HG03565 (cell line): ENCODE results near the gene RRP8.
A peak's percentile ranks its signal among the peaks of the same experiment; 100 is the strongest.

ENCODE experiments used
- ATAC-seq: cut with Tn5 transposase; IDR thresholded peaks from one replicate; pipeline ENCODE4 v1.9.1; 2021; ENCODE audit warnings: mild to moderate bottlenecking, moderate library complexity; ENCODE audit not compliant: unreplicated experiment

RRP8 gene

DNA sequence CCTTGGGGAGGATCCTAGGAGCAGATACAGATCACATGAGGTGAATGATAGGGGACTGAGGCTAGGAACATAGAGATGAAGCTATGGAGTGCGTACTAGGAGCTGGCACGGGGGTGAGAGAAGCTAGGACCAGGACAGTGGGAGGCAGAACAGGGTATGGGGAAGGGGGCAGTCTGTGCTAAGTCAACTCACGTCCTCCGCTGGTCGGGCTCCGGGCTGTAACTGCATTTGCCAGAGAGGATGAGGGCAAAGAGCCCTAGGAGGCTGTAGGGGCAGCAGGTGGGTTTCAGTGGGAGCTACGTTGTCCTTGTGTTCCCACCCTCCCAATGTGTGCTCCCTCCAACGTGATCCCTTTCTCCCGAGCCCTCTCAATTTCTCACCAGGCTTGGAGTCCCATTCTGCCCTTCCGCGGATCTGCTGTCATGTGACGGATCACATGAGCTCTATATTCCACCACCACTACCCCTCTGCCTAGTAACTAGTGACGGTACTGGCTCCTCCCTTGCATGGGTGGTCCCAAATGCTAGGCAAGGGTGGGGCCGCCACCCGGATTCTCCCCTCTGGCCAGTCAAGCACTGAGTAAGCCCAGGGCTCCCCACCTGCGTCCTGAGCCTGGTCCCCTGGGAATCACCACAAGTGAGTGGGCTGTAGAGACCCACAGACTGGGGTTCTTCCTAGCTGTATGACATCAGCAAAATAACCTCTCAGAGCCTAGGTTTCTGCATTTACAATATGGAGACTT is 15.8 kb upstream of the RRP8 start, which contains the start of gene TPP1:
TPP1 (minus strand) TSS at position 419 of the 742 bp plus-strand sequence; CDS start at position 397, 22 bp downstream.
- ATAC-seq: peak; percentile 97

GRCh38 chr11:6618117-6619003 is 14.9 kb upstream of the RRP8 start:
- no peak for ATAC-seq

- no peak for ATAC-seq
Measured at GRCh38 chr11:6617315-6617781, 13.9 kb upstream of the RRP8 start.

- ATAC-seq: no peak
Measured at GRCh38 chr11:6616596-6617250, 13.3 kb upstream of the RRP8 start.

GRCh38 chr11:6615882-6616585 is 12.6 kb upstream of the RRP8 start:
- no peak for ATAC-seq

DNA sequence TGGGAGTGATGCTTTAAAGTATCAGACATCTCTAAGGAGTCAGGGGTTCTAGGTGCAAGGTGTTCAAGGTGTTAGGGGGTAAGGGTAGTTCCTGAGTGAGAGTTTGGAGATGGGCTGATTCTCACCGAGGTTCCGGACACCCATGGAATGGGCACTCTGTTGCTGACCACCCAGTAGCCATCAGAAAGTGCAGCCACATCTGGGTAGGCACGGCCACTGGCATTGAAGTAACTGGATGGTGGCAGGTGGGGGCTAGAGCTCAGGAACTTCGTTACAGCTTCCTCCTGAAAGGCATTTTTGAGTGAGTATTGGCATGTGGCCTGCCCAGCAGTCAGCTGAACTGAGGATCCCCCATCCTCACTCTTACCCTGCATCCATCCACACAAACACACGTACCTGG is 11.6 kb upstream of the RRP8 start:
- no peak for ATAC-seq

DNA sequence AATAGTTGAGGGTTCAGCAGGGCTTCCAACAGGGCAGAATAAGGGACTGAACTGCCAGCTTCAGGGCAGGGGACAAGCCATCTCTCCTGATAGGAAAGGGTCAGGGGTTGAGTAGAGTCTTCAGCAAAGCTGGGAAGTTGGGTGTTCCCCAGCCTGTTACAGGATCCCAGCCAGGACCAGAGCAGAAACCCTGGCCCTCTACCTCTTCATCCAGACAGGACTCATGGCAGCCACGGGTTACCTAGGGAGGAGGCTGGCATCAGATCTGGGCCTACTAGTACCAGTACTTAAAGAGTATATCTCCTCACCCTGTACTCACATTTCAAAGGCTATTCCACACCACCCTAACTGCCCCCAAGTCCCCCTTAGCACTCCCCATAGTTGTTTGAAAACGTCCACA is 11.0 kb upstream of the RRP8 start:
- ATAC-seq: no peak

DNA sequence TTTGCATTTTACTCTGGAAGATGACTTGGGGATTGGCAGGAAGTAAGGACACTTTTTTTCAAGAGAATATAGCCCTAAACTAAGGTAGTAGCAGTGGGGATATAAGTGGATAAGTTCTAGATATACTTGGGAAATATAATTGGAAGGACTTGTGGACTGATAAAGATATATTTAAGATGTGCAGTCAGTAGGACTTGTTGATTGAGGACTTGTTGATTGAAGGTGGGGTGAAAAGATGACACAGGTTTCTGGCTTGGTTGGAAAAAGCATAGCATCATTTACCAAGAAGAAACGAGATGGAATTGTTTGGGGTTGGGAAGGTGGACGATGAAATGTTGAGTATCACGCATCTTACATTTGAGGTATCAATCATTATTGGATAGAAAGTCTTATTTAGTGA is 10.1 kb upstream of the RRP8 start:
- ATAC-seq: no peak

- ATAC-seq: peak; percentile 72
Measured at GRCh38 chr11:6612213-6613041, 9.0 kb upstream of the RRP8 start, which contains the start of gene TAF10. Gene TAF10 (minus strand): TSS chr11:6612216. CDS start chr11:6612189, 27 bp downstream.

GRCh38 chr11:6611963-6612212 is 8.5 kb upstream of the RRP8 start:
- peak; percentile 5 for ATAC-seq

- ATAC-seq: peak; percentile 2
Measured at GRCh38 chr11:6611092-6611962, 7.9 kb upstream of the RRP8 start.

DNA sequence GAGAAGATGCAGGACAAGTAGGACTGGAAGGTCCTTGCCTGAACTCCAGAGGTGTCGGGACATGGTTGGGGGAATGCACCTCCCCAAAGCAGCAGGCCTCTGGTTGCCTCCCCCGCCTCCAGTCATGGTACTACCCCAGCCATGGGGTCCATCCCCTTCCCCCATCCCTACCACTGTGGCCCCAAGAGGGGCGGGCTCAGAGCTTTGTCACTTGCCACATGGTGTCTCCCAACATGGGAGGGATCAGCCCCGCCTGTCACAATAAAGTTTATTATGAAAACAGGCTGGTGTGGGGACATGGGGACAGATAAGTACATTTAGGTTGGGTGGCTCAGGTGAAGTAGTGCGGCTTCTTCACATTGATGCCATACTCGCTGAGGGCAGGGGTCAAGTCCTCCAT is 7.2 kb upstream of the RRP8 start:
- no peak for ATAC-seq

DNA sequence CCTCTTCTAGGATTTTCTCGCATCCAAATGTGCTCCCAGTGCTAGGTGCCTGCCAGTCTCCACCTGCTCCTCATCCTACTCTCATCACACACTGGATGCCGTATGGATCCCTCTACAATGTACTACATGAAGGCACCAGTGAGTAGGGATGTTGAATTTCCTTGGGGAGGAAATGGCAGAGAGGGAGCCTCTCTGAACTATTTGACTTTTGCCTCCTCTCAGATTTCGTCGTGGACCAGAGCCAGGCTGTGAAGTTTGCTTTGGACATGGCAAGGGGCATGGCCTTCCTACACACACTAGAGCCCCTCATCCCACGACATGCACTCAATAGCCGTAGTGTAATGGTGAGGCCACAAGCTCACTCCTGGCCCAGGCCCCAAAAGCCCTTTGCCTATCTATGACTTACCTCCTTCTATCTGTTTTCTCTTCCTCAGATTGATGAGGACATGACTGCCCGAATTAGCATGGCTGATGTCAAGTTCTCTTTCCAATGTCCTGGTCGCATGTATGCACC is 6.1 kb upstream of the RRP8 start:
- ATAC-seq: no peak

GRCh38 chr11:6608726-6609501 is 5.5 kb upstream of the RRP8 start:
- no peak for ATAC-seq

GRCh38 chr11:6608011-6608410 is 4.6 kb upstream of the RRP8 start:
- no peak for ATAC-seq

DNA sequence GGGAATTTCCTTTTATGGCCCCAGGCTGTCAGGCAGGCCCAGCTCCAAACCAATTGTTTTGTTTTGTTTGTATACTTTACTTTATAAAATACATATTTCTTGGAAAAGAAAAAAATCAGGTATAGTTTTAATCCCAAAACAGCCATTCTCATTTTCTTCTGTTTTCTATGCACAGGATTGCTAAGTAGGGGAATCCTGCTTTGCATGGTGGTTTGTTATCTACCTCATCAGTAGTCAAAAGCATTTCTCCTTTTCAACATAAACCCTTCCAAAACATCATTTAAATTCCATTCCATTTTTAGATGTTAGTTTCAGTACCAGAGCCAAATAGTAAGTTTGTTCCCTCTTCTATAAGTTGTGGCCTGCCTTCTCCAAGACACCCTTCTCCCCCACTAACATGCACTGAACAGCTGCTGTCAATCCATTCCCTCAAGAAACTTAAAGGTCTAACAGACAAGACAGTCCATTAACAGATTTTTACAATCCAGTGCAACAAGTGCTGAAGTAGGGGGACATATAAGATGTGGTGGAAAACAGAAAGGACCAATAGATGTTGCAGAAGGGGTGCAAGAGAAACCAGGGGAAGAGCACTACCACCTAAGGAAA is 3.9 kb upstream of the RRP8 start:
- ATAC-seq: peak; percentile 0

DNA sequence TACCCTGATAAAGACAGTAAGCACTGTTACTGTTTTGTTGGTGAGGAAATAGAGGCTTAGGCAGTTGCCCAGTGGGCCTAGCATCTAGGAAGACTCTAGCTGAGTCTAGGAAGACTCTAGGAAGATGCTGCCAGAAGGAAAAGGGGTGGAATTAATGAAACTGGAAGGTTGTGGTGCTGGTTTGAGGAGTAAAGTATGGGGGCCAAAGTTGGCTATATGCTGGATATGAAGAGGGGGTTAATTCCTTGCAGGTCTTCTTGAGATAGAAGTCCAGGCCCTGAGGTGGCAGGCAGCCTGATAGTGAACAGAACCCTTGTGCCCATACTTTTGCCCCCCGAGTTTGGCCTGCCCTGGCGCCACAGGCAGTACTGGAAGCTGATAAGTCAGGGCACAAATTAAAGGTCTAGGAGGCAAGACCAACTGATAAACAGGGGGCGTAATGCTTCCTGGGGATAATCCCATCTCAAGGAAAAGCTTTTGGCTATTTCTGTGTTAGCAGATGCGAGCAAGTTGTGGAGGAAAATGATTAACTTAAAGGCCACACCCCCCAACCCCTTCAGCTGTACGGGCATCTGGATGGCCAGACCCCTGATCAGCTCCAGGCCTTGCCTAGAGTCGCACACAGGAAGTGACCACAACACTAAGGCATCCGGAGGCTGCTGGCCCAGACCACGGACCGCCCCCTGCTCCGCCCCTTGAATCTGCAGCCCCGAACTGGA is 3.2 kb upstream of the RRP8 start:
- ATAC-seq: peak; percentile 37
